HuH-7.5 (cell line): Measurements from ENCODE around the gene ST8SIA1.

Source experiments
- DNase-seq: peaks from one replicate; pipeline ENCODE4 v3.0.0; 2011; ENCODE audit warnings: low spot score

Gene ST8SIA1

GRCh38 chr12:22283006-22283506 is 51.5 kb downstream of the ST8SIA1 start:
- no peak for DNase-seq

- no peak for DNase-seq
Measured at GRCh38 chr12:22282283-22282682, 52.2 kb downstream of the ST8SIA1 start.

GRCh38 chr12:22276867-22277266 is 57.6 kb downstream of the ST8SIA1 start:
- no peak for DNase-seq

- DNase-seq, result no peak
Measured at GRCh38 chr12:22276313-22276712, 58.2 kb downstream of the ST8SIA1 start.

- DNase-seq, result no peak
Measured at GRCh38 chr12:22275843-22276242, 58.7 kb downstream of the ST8SIA1 start.

- DNase-seq, result no peak
Measured at GRCh38 chr12:22272335-22273151, 62.0 kb downstream of the ST8SIA1 start.

GRCh38 chr12:22271023-22271422 is 63.5 kb downstream of the ST8SIA1 start:
- no peak for DNase-seq

GRCh38 chr12:22268973-22269372 is 65.5 kb downstream of the ST8SIA1 start:
- no peak for DNase-seq

- DNase-seq, result no peak
Measured at GRCh38 chr12:22268406-22268805, 66.1 kb downstream of the ST8SIA1 start.

GRCh38 chr12:22266101-22266500 is 68.4 kb downstream of the ST8SIA1 start:
- no peak for DNase-seq

GRCh38 chr12:22264380-22264779 is 70.1 kb downstream of the ST8SIA1 start:
- DNase-seq, result no peak

GRCh38 chr12:22262309-22262708 is 72.2 kb downstream of the ST8SIA1 start:
- no peak for DNase-seq

- DNase-seq, result no peak
Measured at GRCh38 chr12:22257100-22257499, 77.4 kb downstream of the ST8SIA1 start.

GRCh38 chr12:22256605-22257004 is 77.9 kb downstream of the ST8SIA1 start:
- no peak for DNase-seq

GRCh38 chr12:22256041-22256441 is 78.5 kb downstream of the ST8SIA1 start:
- DNase-seq, result no peak

GRCh38 chr12:22255097-22255496 is 79.4 kb downstream of the ST8SIA1 start:
- DNase-seq, result no peak

GRCh38 chr12:22254478-22254877 is 80.0 kb downstream of the ST8SIA1 start:
- no peak for DNase-seq

- DNase-seq, result no peak
Measured at GRCh38 chr12:22252057-22252456, 82.5 kb downstream of the ST8SIA1 start.

- DNase-seq, result no peak
Measured at GRCh38 chr12:22250762-22251161, 83.7 kb downstream of the ST8SIA1 start.

GRCh38 chr12:22248571-22249115 is 85.9 kb downstream of the ST8SIA1 start:
- no peak for DNase-seq

GRCh38 chr12:22248121-22248520 is 86.4 kb downstream of the ST8SIA1 start:
- no peak for DNase-seq

- no peak for DNase-seq
Measured at GRCh38 chr12:22246217-22246846, 88.2 kb downstream of the ST8SIA1 start.

- no peak for DNase-seq
Measured at GRCh38 chr12:22242726-22243125, 91.8 kb downstream of the ST8SIA1 start.
